K562 (cell line): Measurements from ENCODE around the gene RARA. TPM values are rescaled to one million over a fixed set of nuclear protein-coding genes. Genes with fewer than 3 reads are reported as not detected.

Experiments
- CEBPG ChIP-seq, 3 experiments: fragments of 200-800 bp in 1 of 3; sonication (Bioruptor generic) in 1 of 3; sonication (generic) in 1 of 3; formaldehyde crosslinking in 1 of 3; IDR thresholded peaks in 2 of 3; conservative IDR thresholded peaks in 1 of 3; 2 replicates each; pipeline versions ENCODE4 v1.6.1 to v1.8.0; 2016 to 2022; ENCODE audit warnings: missing compliant biosample characterization in 2 of 3, missing genetic modification characterization in 2 of 3, mild to moderate bottlenecking in 1 of 3, missing genetic modification reagents in 1 of 3
- E2F8 ChIP-seq: fragments of 450-650 bp; IDR thresholded peaks from 2 replicates; pipeline ENCODE4 v1.7.1; 2018; ENCODE audit warnings: mild to moderate bottlenecking, low read depth; ENCODE audit not compliant: partially characterized antibody
- EGR1 ChIP-seq: fragments of 450-650 bp; conservative IDR thresholded peaks from 2 replicates; pipeline ENCODE4 v1.6.1; 2017; ENCODE audit warnings: mild to moderate bottlenecking
- EHMT2 ChIP-seq: fragments of 450-650 bp; IDR thresholded peaks from 2 replicates; pipeline ENCODE4 v1.6.1; 2018; ENCODE audit warnings: antibody characterized with exemption
- LCOR ChIP-seq: sonication (generic); formaldehyde crosslinking; IDR thresholded peaks from 2 replicates; pipeline ENCODE4 v1.8.0; 2022; ENCODE audit warnings: mild to moderate bottlenecking, missing genetic modification reagents
- MLLT1 ChIP-seq, 2 experiments: fragments of 450-650 bp; IDR thresholded peaks; 2 replicates each; pipeline ENCODE4 v1.6.1; 2016
- NKRF ChIP-seq: fragments of 450-650 bp; IDR thresholded peaks from 2 replicates; pipeline ENCODE4 v1.6.1; 2016; ENCODE audit warnings: borderline replicate concordance
- SMAD4 ChIP-seq: fragments of 250-450 bp; sonication (Bioruptor Pico); conservative IDR thresholded peaks from 2 replicates; pipeline ENCODE4 v1.8.0; 2021; ENCODE audit warnings: inconsistent platforms, mild to moderate bottlenecking, moderate library complexity
- TCF15 ChIP-seq: fragments of 250-450 bp; sonication (Bioruptor Pico); IDR thresholded peaks from 2 replicates; pipeline ENCODE4 v1.8.0; 2022; ENCODE audit warnings: moderate library complexity, mild to moderate bottlenecking, inconsistent platforms
- XRCC5 ChIP-seq: fragments of 200-400 bp; formaldehyde crosslinking; IDR thresholded peaks from 2 replicates; pipeline ENCODE4 v1.6.1; 2017; ENCODE audit warnings: low read depth, mild to moderate bottlenecking, low read length
- ZC3H4 ChIP-seq: sonication (generic); formaldehyde crosslinking; IDR thresholded peaks from 2 replicates; pipeline ENCODE4 v1.9.0; 2021; ENCODE audit warnings: missing genetic modification reagents, borderline replicate concordance
- ZKSCAN1 ChIP-seq: fragments of 150-350 bp; IDR thresholded peaks from 2 replicates; pipeline ENCODE4 v1.6.1; 2016; ENCODE audit warnings: low read depth, low read length
- ZNF224 ChIP-seq: sonication (generic); formaldehyde crosslinking; IDR thresholded peaks from 2 replicates; pipeline ENCODE4 v1.8.0; 2022; ENCODE audit warnings: mild to moderate bottlenecking, missing genetic modification reagents
- ZNF644 ChIP-seq: fragments of 200-800 bp; sonication (Bioruptor generic); IDR thresholded peaks from 2 replicates; pipeline ENCODE4 v1.6.1; 2016; ENCODE audit warnings: low read depth, missing genetic modification characterization, missing compliant biosample characterization
- polyA plus RNA-seq, 8 experiments: library from polyadenylated mRNA; depleted of rRNA in 4 of 8; stranded (reverse) in 5 of 8; unstranded in 3 of 8; fragments of >200 nt; fragmentation: Nextera tagmentation in 2 of 8; fragmentation: Illumina TruSeq in 1 of 8; extraction: Ambion mirVana in 2 of 8; extraction: Trizol in 1 of 8; gene quantifications; 2 replicates each; pipeline versions ENCODE4 v1.2.1 to v1.2.3, GENCODE V29; 2011 to 2014; ENCODE audit warnings: inconsistent platforms in 1 of 8, missing spikeins in 1 of 8
- total RNA-seq, 7 experiments: library from RNA; depleted of rRNA in 6 of 7; stranded (reverse); fragments of >200 nt in 6 of 7; fragmentation: Illumina TruSeq in 2 of 7; extraction: Trizol in 2 of 7; gene quantifications; 2 replicates each; pipeline versions ENCODE4 v1.2.1 to v1.2.3, GENCODE V29; 2011 to 2021; ENCODE audit warnings: low replicate concordance in 1 of 7

The RARA gene
- total and polyA plus RNA-seq, 9 of the 15 experiments (the other 6 are each of a cell fraction or from before 2014, with no cell fraction given) = 0.10 to 28.0 (median 7.9) TPM

GRCh38 chr17:40287494-40288369, 21.2 kb upstream of the RARA start, which contains the start of gene CDC6 (continued):
- TF ChIP-seq SMAD4 (CRISPR knock-in tag) (no peak), XRCC5 (0 out of 2 replicates have a peak, but pooled peaks have one; percentile 15), MLLT1 (IDR thresholded peaks at IDR 0.05) (peak; percentile 73 to 89; a peak in 3 of 4 replicates), LCOR (CRISPR knock-in tag) (no peak; the same call in 1 of the 2 replicates), E2F8 (peak; percentile 99), CEBPG (CRISPR knock-in tag; IDR thresholded peaks at IDR 0.05) (no peak), CEBPG (tag; conservative IDR thresholded peaks at IDR 0.05 in 1 of 2, IDR thresholded peaks at IDR 0.05 in 1 of 2) (0 out of 4 replicates have a peak, but pooled peaks of 1 of the 2 experiments have one; percentile 22), NKRF (peak; percentile 99), EGR1 (no peak; the same call in 1 of the 2 replicates), TCF15 (no peak), ZNF644 (tag) (no peak), ZC3H4 (CRISPR knock-in tag) (no peak), ZKSCAN1 (no peak), ZNF224 (CRISPR knock-in tag) (no peak), EHMT2 (no peak)
